AG04449 (cell line): ENCODE measurements around the gene MKI67.

Source experiments
- CTCF ChIA-PET: fragments of 350-600 bp; formaldehyde crosslinking; extraction: SDS; loops from one replicate; lab custom pipeline; 2021; ENCODE audit warnings: antibody characterized with exemption; lab: Yijun Ruan, JAX
- POLR2A ChIA-PET: fragments of 400-600, 350-600 bp; formaldehyde crosslinking; extraction: SDS; loops from one replicate; lab custom pipeline; 2020; ENCODE audit warnings: antibody characterized with exemption, inconsistent platforms; lab: Yijun Ruan, JAX
- DNase-seq: peaks from one replicate; pipeline ENCODE4 v3.0.0-alpha.2; 2010; ENCODE audit warnings: low read depth, low spot score
- H3K4me3 ChIP-seq: 2 replicates; pipeline ENCODE4 v1.5.1; 2011; ENCODE audit warnings: low read depth, mild to moderate bottlenecking, control low read depth, low read length
- CTCF ChIP-seq: IDR thresholded peaks from one replicate; pipeline ENCODE4 v1.5.1; 2011; ENCODE audit warnings: mild to moderate bottlenecking, moderate library complexity, low read length, control low read depth, inconsistent platforms; ENCODE audit not compliant: insufficient read depth; ENCODE audit errors: missing control alignments

Gene MKI67

GRCh38 chr10:128158021-128158795, 32.0 kb upstream of the MKI67 start:
- DNase-seq, result no peak
- no peak overlapping the region for H3K4me3 ChIP-seq
- ChIA-PET CTCF (no interaction called here), POLR2A (no interaction called here)
- TF ChIP-seq CTCF, result no peak

GRCh38 chr10:128156999-128157755, 31.0 kb upstream of the MKI67 start:
- CTCF ChIA-PET, result interaction anchor here (1.1 kb wide), 1 partner anchor 9 kb away, joined by 3 read pairs; no protein-coding TSS in a partner anchor
- POLR2A ChIA-PET, result no interaction called here
- no peak overlapping the region for H3K4me3 ChIP-seq
- no peak for DNase-seq
- TF ChIP-seq CTCF, result no peak

GRCh38 chr10:128152741-128153580, 26.7 kb upstream of the MKI67 start:
- DNase-seq, result no peak
- H3K4me3 ChIP-seq, result no peak overlapping the region
- no peak for TF ChIP-seq CTCF
- POLR2A ChIA-PET, result no interaction called here
- CTCF ChIA-PET, result interaction anchor here (1.4 to 7.2 kb wide), 3 partner anchors 8 to 72 kb away, joined by 3 to 111 read pairs (median 10); no protein-coding TSS in a partner anchor

- no peak overlapping the region for H3K4me3 ChIP-seq
- DNase-seq, result no peak
- ChIA-PET CTCF (interaction anchor here (0.7 to 7.2 kb wide), 24 partner anchors 8 to 116 kb away, joined by 3 to 111 read pairs (median 5); no protein-coding TSS in a partner anchor), POLR2A (no interaction called here)
- no peak for TF ChIP-seq CTCF
These were observed 24.8 kb upstream of the MKI67 start for GRCh38 chr10:128151031-128151430.

- POLR2A ChIA-PET, result no interaction called here
- DNase-seq, result no peak
- no peak for TF ChIP-seq CTCF
- CTCF ChIA-PET, result interaction anchor here (0.7 to 7.2 kb wide), 24 partner anchors 8 to 296 kb away, joined by 3 to 111 read pairs (median 5); no protein-coding TSS in a partner anchor
- H3K4me3 ChIP-seq, result no peak overlapping the region; the same call in 1 of the 2 replicates
These were observed 24.3 kb upstream of the MKI67 start for GRCh38 chr10:128150561-128150960.
